Stimulated activated naive CD8-positive, alpha-beta T cell treated with anti-CD3 and anti-CD28 coated beads, Interleukin-15, Interleukin-2, amounts not matched to agents 100 ng/mL and 50 ng/mL, for 24 hours (primary cell): ENCODE data around the gene KRTAP5-7.
"Not testable (repeated sequence)": the region's sequence is repeated elsewhere in the genome, so short reads cannot be mapped to it uniquely, and the experiment has no call there.

Source experiments
- H3K27ac Mint-ChIP-seq: one replicate; pipeline ENCODE4 v1.8.0; 2021; ENCODE audit warnings: mild to moderate bottlenecking, mixed read lengths
- H3K27me3 Mint-ChIP-seq: one replicate; pipeline ENCODE4 v1.8.0; 2021; ENCODE audit warnings: mixed read lengths
- H3K36me3 Mint-ChIP-seq: one replicate; pipeline ENCODE4 v1.8.0; 2021; ENCODE audit warnings: low read depth, mixed read lengths
- H3K4me1 Mint-ChIP-seq: one replicate; pipeline ENCODE4 v1.8.0; 2021; ENCODE audit warnings: low read depth, mixed read lengths
- H3K4me3 Mint-ChIP-seq: one replicate; pipeline ENCODE4 v1.8.0; 2021; ENCODE audit warnings: mild to moderate bottlenecking, mixed read lengths
- H3K9me3 Mint-ChIP-seq: one replicate; pipeline ENCODE4 v1.8.0; 2021; ENCODE audit warnings: mixed read lengths

Gene KRTAP5-7

DNA sequence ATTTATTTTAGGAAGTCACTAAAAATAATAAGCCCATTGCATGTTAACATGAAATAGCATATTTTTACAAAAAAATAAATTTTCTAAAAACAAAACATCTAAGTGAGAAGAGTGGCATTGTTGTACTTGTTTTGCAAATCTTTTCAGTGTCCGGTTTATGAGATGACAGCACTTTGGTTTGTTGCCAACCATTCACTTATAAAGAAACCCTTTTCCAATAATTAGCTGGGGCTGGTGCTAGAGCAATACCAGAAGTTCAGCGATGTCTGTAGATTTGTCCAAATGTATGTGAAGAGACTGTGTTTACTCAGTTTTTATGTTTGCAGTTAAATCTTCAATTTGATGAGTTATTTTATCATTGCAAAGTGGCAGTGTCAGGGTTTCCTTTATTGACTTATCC is 22.1 kb upstream of the KRTAP5-7 start:
- H3K4me3 Mint-ChIP-seq, result no peak overlapping the region
- peaks cover 28% of the 10 kb centered on the region for H3K9me3 Mint-ChIP-seq
- H3K4me1 Mint-ChIP-seq, result no peaks in the 10 kb centered on the region
- H3K27me3 Mint-ChIP-seq, result no peaks in the 10 kb centered on the region
- H3K27ac Mint-ChIP-seq, result no peak overlapping the region
- peaks cover 46% of the 10 kb centered on the region for H3K36me3 Mint-ChIP-seq

DNA sequence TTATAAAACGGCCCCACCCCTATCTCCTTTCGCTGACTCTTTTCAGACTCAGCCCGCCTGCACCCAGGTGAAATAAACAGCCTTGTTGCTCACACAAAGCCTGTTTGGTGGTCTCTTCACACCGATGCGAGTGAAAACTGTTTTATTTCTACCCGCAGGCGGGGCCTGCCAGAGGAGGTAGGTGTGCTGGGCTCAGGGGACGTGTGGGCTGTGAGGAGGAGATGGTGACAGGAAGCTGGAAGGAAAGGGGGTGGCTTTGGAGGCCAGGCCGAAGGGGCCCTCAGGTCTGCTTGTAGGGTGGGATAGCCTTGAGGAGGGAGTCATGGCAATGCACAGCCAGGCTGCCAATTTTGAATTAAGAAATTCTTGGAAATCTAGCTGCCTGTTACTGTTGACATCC is 21.3 kb upstream of the KRTAP5-7 start:
- no peaks in the 10 kb centered on the region for H3K27me3 Mint-ChIP-seq
- no peak overlapping the region for H3K27ac Mint-ChIP-seq
- H3K4me3 Mint-ChIP-seq, result no peak overlapping the region
- peaks cover 38% of the 10 kb centered on the region for H3K36me3 Mint-ChIP-seq
- peaks cover 30% of the 10 kb centered on the region for H3K9me3 Mint-ChIP-seq
- H3K4me1 Mint-ChIP-seq, result no peaks in the 10 kb centered on the region

DNA sequence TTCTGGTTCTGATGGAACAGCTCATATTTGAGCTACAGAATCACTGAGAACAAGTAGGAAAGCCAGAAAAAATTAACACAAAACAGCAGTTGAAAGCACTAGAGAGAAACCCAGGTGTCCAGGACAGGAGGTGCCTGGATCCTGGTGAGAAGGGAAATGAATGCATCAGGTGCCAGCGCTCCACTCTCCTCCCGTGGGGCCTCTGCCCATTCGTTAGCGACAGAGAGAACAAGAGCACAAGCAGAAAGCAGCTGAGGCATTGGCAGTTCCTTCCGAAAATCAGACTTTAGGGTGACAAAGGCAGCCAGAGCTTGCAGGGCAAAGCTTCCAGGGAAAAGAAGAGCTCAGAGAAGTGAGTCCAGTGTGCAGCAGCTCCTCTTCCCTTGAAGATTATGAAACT is 20.0 kb upstream of the KRTAP5-7 start:
- Mint-ChIP-seq H3K9me3 (peaks cover 30% of the 10 kb centered on the region), H3K4me1 (no peaks in the 10 kb centered on the region), H3K36me3 (peaks cover 36% of the 10 kb centered on the region), H3K27me3 (no peaks in the 10 kb centered on the region), H3K4me3 (no peak overlapping the region), H3K27ac (no peak overlapping the region)

DNA sequence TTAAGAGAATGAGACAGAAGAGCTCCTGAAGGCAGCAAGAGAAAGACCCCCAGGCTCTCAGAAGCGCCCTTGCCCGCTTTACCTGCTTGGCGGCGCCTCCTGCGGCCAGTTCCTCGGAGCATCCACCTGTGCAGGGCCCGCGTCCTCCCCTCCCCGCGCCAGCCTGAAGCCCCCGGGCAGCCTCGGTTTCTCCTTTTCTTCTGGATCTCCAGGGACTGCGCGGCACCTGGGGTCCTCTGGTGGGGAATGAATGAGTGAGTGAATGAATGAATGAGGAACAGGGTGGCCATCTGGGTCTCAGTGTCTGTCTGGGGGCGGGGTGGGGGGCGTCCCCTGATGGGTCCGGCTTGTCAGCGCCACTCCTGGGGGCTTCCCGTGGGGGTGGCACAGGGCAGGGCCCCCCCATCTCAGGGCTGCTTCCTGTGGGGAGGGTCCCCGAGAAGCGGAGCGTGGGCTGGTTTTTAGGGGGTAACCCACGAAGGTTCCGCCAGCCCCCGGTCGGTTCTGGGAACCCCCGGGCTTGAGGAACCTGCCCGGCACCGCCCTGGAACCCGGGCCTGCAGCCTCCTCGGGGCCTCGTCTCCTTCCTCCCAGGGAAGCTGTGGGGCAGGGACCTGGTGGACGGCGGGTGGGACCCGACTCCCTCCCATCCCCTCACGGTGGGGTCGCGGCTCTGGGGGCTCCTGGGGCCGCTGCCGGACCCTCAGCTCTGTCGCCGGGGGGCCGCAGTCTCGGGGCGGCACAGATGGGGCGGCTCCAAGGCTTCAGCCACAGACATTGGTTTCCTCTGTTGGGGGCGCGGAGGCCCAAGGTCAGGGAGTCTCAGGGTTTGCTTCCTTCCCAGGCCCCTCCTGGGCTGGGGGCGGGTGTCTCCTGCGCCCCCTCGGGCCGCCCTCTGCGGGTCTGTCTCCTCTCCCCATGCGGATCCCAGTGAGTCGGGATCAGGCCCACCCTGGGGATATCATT is 8.3 kb upstream of the KRTAP5-7 start:
- Mint-ChIP-seq H3K36me3 (no peaks in the 10 kb centered on the region), H3K4me3 (no peak overlapping the region), H3K27ac (no peak overlapping the region), H3K27me3 (no peaks in the 10 kb centered on the region), H3K9me3 (peaks cover 3% of the 10 kb centered on the region), H3K4me1 (no peaks in the 10 kb centered on the region)

DNA sequence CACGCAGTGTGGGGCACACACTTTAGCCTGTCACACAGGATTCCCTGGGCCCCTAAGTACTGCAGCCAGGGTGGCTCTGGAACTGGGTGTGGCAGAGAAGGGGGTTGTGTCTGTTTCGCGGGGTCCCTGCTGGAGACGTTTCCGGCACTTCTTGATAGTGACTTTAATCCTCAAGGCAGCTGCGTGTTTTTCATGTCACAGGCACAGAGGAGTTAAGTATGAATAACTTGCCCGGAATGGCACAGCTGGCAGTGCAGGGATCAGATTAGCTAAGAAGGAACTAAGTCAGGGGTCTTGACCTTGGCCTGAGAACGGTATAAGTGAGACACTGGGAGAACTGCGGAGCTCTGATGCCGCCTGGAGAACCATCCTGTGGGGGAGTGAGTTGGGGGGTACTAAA is 7.5 kb upstream of the KRTAP5-7 start:
- Mint-ChIP-seq H3K9me3 (peaks cover 3% of the 10 kb centered on the region), H3K36me3 (no peaks in the 10 kb centered on the region), H3K27me3 (no peaks in the 10 kb centered on the region), H3K4me3 (no peak overlapping the region), H3K27ac (no peak overlapping the region), H3K4me1 (no peaks in the 10 kb centered on the region)

DNA sequence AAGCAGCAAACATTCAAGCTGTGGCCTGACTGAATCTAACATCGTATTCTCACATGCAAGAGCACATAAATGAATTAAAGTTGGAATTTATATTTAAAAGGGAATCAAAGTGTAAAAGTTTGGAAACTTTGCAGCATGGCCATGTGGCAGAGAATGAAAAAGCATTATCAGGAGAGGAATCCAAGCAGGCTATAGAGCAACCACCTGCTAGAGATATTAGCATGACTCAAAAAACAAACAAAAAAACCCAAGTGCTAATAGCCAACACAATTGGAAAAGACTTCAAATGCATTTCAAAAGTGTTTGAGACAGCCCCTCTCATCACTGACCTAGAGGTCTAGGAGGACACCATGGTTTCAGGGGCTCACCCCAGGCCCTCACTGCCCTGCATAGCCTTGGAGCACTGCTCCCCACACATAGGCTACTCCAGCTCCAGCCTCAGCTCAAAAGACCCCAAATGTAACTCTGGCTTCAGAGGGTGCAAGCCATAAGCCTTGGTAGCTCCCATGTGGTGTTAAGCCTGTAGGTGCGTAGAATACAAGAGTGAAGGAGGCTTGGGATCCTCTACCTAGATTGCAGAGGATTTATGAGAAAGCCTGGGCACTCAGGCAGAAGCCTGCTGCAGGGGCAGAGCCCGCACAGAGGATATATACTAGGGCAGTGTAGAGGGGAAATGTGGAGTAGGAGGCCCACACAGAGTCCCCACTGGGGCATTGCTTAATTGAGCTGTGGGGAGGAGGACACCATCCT is 1.7 kb upstream of the KRTAP5-7 start:
- no peaks in the 10 kb centered on the region for H3K4me1 Mint-ChIP-seq
- H3K9me3 Mint-ChIP-seq, result peaks cover 3% of the 10 kb centered on the region
- H3K27ac Mint-ChIP-seq, result no peak overlapping the region
- H3K36me3 Mint-ChIP-seq, result no peaks in the 10 kb centered on the region
- no peak overlapping the region for H3K4me3 Mint-ChIP-seq
- H3K27me3 Mint-ChIP-seq, result peaks cover 9% of the 10 kb centered on the region

DNA sequence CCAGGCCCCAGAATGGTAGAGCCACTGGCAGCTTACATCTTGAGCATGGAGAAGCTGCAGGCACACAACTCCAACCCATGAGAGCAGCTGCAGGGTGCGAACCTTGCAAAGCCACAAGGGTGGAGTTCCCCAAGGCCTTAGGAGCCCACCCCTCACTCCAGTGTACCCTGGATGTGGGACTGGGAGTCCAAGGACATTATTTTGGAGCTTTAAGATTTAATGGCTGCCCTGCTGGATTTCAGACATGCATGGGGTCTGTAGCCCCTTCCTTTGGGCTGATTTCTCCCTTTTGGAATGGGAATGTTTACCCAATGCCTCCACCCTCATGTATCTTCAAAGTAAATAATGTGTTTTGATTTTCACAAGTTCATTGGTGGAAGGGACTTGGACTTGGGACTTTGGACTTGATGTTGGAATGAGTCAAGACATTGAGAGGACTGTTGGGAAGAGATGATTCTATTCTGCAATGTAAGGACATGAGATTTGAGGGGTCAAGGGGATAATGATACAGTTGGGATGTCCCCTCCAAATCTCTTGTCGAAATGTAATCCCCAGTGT is 1.1 kb upstream of the KRTAP5-7 start:
- Mint-ChIP-seq H3K4me3 (no peak overlapping the region), H3K4me1 (no peaks in the 10 kb centered on the region), H3K9me3 (peaks cover 3% of the 10 kb centered on the region), H3K27ac (no peak overlapping the region), H3K36me3 (no peaks in the 10 kb centered on the region), H3K27me3 (peaks cover 9% of the 10 kb centered on the region)

DNA sequence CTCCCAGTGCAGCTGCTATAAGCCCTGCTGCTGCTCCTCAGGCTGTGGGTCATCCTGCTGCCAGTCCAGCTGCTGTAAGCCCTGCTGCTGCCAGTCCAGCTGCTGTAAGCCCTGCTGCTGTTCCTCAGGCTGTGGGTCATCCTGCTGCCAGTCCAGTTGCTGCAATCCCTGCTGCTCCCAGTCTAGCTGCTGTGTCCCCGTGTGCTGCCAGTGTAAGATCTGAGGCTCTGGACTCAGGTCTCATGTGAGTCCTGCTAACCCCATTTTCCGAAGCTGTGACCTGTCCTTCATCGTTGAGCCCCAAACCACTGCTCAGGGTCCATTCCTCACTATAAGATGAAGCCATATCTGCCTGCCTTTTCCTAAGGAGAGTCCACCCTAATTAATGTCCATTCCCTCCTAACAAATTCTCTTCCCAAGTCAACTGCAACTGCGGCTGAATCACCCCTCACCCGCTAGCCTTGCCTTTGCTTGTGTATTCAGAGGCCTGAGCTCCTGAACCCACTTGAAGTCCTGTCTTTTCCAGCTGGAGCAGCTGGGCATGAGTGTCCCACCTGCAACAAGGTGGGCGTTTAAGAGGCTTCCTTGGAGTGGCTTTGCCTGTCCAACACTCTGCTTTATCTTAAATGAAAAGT is 626 bp downstream of the KRTAP5-7 start:
- Mint-ChIP-seq H3K27me3 (peaks cover 9% of the 10 kb centered on the region), H3K9me3 (peaks cover 3% of the 10 kb centered on the region), H3K27ac (no peak overlapping the region), H3K36me3 (no peaks in the 10 kb centered on the region), H3K4me1 (no peaks in the 10 kb centered on the region), H3K4me3 (no peak overlapping the region)

DNA sequence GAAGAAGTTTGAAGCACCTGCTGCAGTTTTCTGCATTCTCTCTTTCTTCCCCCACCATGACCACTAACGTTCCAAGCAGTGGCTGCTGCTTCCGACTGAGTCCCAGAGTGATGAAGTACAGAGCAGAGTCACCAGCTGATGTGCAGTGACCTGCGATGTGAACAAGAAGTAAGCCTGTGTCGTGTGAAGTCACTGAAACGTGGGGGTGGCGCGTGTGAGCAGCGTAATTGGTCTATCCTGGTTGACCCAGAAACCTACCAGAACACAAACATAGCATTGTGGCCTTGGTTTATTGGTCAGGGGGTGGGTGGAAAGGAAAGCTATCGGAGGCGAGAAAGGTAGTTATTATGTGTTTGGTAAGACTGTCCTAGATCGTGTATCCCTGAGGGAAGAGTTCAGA is 3.5 kb downstream of the KRTAP5-7 start:
- Mint-ChIP-seq H3K27me3 (peaks cover 9% of the 10 kb centered on the region), H3K27ac (no peak overlapping the region), H3K9me3 (no peaks in the 10 kb centered on the region), H3K36me3 (no peaks in the 10 kb centered on the region), H3K4me1 (no peaks in the 10 kb centered on the region), H3K4me3 (no peak overlapping the region)

DNA sequence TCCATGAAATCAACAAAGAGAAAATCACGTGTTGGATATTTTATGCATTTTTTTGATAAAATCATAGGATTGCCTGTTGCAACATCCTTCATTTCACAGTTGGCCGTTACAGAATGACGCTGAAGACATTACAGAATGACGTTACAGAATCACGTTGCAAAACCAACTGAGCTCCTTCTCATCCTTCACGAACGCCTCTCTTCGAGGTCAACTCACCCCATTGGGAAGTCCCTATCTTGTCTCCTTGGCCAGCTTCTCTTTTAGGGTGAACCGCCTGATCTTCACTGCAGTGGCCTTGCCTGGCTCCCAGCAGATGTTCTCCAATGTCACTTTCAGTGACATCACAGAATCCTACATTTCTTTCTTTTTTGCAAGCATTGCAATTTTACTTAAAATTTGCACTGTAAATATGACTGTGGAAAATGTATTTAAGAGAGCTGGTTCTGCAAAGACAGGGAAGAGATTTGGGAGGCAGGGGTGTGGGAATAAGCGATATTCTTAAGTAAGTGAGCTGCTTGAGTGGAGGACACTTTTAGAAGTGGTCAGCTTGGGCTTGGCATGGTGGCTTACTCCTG is 5.1 kb downstream of the KRTAP5-7 start:
- Mint-ChIP-seq H3K36me3 (no peaks in the 10 kb centered on the region), H3K27ac (no peak overlapping the region), H3K4me1 (no peaks in the 10 kb centered on the region), H3K9me3 (no peaks in the 10 kb centered on the region), H3K27me3 (no peaks in the 10 kb centered on the region), H3K4me3 (no peak overlapping the region)

DNA sequence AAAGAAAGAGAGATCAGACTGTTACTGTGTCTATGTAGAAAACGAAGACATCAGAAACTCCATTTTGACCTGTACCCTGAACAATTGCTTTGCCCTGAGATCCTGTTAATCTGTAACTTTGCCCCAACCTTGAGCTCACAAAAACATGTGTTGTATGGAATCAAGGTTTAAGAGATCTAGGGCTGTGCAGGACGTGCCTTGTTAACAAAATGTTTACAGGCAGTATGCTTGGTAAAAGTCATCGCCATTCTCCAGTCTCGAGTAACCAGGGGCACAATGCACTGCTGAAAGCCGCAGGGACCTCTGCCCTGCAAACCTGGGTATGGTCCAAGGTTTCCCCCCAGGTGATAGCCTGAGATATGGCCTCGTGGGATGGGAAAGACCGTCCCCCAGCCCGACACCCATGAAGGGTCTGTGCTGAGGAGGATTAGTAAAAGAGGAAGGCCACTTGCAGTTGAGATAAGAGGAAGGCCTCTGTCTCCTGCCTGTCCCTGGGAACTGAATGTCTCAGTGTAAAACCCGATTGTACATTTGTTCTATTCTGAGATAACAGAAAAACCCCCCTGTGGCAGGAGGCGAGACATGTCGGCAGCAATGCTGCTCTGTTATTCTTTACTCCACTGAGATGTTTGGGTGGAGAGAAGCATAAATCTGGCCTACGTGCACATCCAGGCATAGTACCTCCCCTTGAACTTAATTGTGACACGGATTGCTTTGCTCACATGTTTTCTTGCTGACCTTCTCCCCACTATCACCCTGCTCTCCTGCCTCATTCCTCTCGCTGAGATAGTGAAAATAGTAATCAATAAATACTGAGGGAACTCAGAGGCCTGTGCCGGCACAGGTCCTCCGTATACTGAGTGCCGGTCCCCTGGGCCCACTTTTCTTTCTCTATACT is 7.9 kb downstream of the KRTAP5-7 start:
- H3K27me3 Mint-ChIP-seq, H3K27ac Mint-ChIP-seq, H3K4me1 Mint-ChIP-seq, H3K36me3 Mint-ChIP-seq, H3K4me3 Mint-ChIP-seq, H3K9me3 Mint-ChIP-seq: not testable (repeated sequence)

DNA sequence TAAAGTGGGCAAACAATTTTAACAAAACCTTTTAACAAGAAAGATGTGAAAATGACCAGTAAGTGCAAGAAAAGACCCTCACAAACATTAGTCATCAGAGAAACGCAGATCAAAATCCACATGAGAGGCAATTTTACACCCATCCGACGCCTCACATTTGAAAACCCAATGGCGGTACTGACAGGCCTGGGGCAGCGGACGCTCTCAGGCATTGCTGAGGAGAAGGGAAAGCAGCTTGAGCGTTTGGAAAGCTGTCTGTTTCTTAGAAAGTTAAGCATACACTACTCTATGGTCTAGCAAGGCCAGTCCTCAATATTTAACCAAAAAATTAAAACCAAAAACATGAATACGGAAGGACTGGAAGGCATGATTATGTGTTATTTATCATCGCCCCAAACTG is 8.8 kb downstream of the KRTAP5-7 start:
- no peak overlapping the region for H3K27ac Mint-ChIP-seq

DNA sequence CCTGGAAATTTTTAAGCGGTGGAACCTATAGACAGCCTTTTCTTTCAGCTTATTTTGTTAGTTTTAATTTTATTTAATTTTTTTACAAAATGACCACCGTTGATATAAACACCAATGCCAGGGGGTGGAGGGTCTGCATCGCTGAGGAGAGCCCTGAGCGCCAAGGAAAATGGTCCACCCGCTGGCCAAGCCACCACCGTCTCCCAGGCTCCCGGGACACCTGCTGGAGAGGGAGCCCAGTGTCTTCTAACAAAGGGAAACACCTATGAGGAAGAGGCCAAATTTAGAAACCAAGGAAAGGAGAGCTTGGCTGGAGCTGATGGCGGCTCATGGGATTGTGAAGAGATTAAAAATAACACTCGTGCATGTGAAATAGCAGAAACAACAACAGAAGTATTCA is 10.5 kb downstream of the KRTAP5-7 start:
- H3K27me3 Mint-ChIP-seq, result peaks cover 9% of the 10 kb centered on the region
- H3K9me3 Mint-ChIP-seq, result peaks cover 12% of the 10 kb centered on the region
- H3K4me3 Mint-ChIP-seq, result no peak overlapping the region
- H3K27ac Mint-ChIP-seq, result no peak overlapping the region
- peaks cover 4% of the 10 kb centered on the region for H3K36me3 Mint-ChIP-seq
- peaks cover 9% of the 10 kb centered on the region for H3K4me1 Mint-ChIP-seq

More for the DNA sequence above, 8.8 kb downstream of the KRTAP5-7 start:
- H3K27me3 Mint-ChIP-seq, result no peaks in the 10 kb centered on the region
- H3K4me1 Mint-ChIP-seq, result peaks cover 3% of the 10 kb centered on the region
- H3K9me3 Mint-ChIP-seq, result peaks cover 3% of the 10 kb centered on the region
- H3K4me3 Mint-ChIP-seq, result no peak overlapping the region
- no peaks in the 10 kb centered on the region for H3K36me3 Mint-ChIP-seq
